ENCODE results near the gene EPN3.

Gene EPN3

GRCh38 chr17:50551433-50551815 lies 18.9 kb downstream of the EPN3 start:
- no peak for DNase-seq

- DNase-seq, result no peak
These were observed 19.3 kb downstream of the EPN3 start for GRCh38 chr17:50551884-50552283.

- no peak for DNase-seq
These were observed 21.7 kb downstream of the EPN3 start for GRCh38 chr17:50554201-50554600.

- no peak for DNase-seq
These were observed 24.3 kb downstream of the EPN3 start for GRCh38 chr17:50556803-50557202.

- DNase-seq, result no peak
These were observed 25.1 kb downstream of the EPN3 start for GRCh38 chr17:50557630-50558029.

- DNase-seq, result no peak
These were observed 25.6 kb downstream of the EPN3 start for GRCh38 chr17:50558091-50558490.

- no peak for DNase-seq
These were observed 26.0 kb downstream of the EPN3 start for GRCh38 chr17:50558581-50558940.

- no peak for DNase-seq
These were observed 26.5 kb downstream of the EPN3 start for GRCh38 chr17:50558941-50559614.

GRCh38 chr17:50559674-50560184 lies 27.2 kb downstream of the EPN3 start:
- DNase-seq, result no peak

- no peak for DNase-seq
These were observed 27.8 kb downstream of the EPN3 start, which contains the start of gene CACNA1G for GRCh38 chr17:50560185-50560824. TSS of gene CACNA1G (plus strand) at chr17:50560715. CDS start at chr17:50561460, 745 bp downstream.

- no peak for DNase-seq
These were observed 28.6 kb downstream of the EPN3 start for GRCh38 chr17:50560931-50561745.

GRCh38 chr17:50561746-50562141 lies 29.2 kb downstream of the EPN3 start:
- no peak for DNase-seq

GRCh38 chr17:50562242-50563091 lies 29.9 kb downstream of the EPN3 start:
- DNase-seq, result no peak

GRCh38 chr17:50563092-50563511 lies 30.6 kb downstream of the EPN3 start:
- DNase-seq, result no peak

GRCh38 chr17:50564916-50565315 lies 32.4 kb downstream of the EPN3 start:
- no peak for DNase-seq

GRCh38 chr17:50565402-50566350 lies 33.1 kb downstream of the EPN3 start:
- DNase-seq, result no peak

GRCh38 chr17:50566886-50567285 lies 34.4 kb downstream of the EPN3 start:
- no peak for DNase-seq

GRCh38 chr17:50568659-50569058 lies 36.1 kb downstream of the EPN3 start:
- no peak for DNase-seq

- no peak for DNase-seq
These were observed 37.1 kb downstream of the EPN3 start for GRCh38 chr17:50569592-50569991.

- DNase-seq, result no peak
These were observed 37.5 kb downstream of the EPN3 start for GRCh38 chr17:50570032-50570431.

- no peak for DNase-seq
These were observed 38.0 kb downstream of the EPN3 start for GRCh38 chr17:50570528-50570927.

GRCh38 chr17:50571681-50572080 lies 39.1 kb downstream of the EPN3 start:
- no peak for DNase-seq

Measured in NCI-H2081 treated with DMSO at 0.1 percent for 48 hours (cell line).